ENCODE results near the gene PITX2.

PITX2 gene

DNA sequence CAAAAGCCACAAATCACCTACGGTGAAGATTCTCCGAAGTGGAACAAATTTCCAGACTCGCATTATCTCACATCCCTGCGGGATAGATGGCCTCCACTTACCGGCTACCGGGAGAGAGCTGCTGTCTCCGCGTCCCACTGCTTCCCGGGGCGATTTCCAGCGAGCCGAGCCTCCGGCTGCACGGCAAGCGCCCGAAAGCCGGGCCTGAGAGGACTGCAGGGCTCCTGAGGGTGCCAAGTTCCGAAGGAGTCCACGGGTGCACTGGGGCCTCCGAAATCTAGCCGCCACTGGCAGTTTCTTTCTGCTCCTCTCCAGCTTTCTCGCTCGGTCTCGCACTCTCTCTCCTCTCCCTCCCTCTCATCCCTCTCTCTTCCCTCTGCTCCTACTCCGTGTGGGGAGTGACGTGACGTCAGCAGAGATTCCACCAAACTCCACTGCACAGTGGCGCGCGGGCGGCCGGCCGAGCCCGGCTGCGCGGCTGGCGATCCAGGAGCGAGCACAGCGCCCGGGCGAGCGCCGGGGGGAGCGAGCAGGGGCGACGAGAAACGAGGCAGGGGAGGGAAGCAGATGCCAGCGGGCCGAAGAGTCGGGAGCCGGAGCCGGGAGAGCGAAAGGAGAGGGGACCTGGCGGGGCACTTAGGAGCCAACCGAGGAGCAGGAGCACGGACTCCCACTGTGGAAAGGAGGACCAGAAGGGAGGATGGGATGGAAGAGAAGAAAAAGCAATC is 14.0 kb upstream of the PITX2 start:
- in situ Hi-C loops (cut with HindIII; ENCODE audit: low sequenced_read_pairs) = no loop called here

GRCh38 chr4:110636171-110636679 is 13.3 kb upstream of the PITX2 start:
- in situ Hi-C loops (cut with HindIII; ENCODE audit: low sequenced_read_pairs) = no loop called here

- in situ Hi-C loops (cut with HindIII; ENCODE audit: low sequenced_read_pairs) = no loop called here
Observed at GRCh38 chr4:110635163-110635865, 12.4 kb upstream of the PITX2 start.

- in situ Hi-C loops (cut with HindIII; ENCODE audit: low sequenced_read_pairs) = no loop called here
Observed at GRCh38 chr4:110634350-110635162, 11.7 kb upstream of the PITX2 start.

DNA sequence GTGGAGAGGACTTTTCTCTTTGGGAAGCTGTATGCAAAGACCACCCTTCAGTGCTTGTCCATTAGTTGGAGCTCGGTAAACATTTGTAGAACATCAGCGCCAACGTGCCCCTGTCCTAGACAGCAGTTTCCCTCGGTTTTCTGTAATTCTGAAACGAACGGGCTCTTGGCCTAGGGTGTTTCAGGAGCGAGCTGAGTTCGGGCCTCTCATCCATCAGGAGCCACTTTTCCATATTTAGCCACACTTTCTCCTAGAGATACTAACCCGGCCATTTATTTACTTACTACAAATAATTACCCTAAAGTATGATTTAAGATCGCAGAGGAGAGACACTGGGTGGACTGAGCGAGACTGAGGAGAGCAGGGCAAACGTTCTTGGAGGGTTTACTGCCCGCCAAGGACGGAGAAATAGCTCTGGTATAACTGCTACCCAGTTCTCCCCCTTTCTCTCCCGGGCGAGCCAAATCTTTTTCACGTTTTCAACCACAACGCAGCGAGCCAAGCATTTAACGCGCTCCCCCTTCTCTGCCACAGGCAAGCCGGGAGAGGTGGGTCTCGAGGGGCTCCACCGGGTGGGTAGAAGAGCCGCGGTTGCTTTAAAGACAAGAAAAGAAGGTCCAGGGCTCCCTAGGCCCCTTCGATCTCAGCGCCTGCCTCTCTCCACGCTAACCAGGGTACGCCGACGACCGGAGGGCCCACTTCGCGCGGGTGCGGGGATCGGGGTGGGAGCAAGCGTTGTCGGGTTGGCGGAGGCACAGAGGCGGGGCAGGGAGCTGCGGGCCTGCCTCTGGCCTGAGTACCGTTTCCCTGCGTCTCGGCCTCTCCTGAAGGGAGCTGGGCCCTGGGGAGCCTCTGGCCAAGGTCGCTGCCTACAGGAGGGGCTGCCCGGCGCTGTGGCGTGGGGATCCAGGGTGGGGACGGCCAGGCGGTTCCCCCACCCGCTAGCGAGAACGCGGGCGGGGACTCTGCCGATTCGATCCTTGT is 10.8 kb upstream of the PITX2 start:
- in situ Hi-C loops (cut with HindIII; ENCODE audit: low sequenced_read_pairs) = no loop called here

DNA sequence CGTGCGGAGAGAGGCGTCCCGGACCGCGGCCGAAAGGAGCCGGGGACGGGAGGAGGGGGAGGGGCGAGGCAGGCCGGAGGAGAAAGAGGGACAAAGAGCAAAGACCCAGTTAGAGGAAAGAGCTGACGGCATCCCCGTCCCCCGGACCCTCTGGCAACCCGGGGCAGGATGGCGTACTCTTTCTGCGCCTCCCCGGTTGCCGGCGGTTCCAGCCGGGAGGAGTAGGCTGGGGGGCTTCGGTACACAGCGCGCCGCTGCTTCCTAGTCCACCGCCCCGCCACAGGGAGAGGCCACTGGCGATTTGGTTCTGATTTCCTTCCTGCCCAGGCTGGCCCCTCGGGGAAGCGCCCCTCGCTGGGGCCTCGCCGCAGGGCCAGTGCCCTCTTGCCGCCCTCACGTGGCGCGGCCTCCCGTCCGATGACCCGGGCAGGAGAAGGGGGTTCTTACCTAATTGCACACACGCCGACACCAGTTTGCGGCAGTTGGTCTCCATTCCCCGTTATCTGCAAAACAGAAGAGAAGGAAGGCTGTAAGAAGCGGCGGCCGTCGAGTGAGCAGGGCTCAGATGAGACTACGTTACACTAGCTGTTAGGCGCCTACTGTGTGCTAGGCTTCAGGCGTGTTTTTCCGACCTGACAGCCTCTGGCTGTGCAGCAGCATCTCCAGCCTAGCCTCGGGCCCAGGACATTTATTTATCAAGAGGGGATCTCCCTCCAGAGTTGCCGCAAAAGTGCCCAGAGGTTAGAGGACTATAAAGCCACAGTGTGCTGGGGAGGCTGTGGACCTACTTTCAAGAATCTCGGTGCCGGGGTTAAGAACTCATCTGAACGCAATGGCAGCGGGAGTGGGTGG is 9.9 kb upstream of the PITX2 start:
- in situ Hi-C loops (cut with HindIII; ENCODE audit: low sequenced_read_pairs) = no loop called here

GRCh38 chr4:110631584-110632505 is 9.0 kb upstream of the PITX2 start:
- in situ Hi-C loops (cut with HindIII; ENCODE audit: low sequenced_read_pairs) = no loop called here

- in situ Hi-C loops (cut with HindIII; ENCODE audit: low sequenced_read_pairs) = no loop called here
Observed at GRCh38 chr4:110630688-110631402, 8.0 kb upstream of the PITX2 start.

DNA sequence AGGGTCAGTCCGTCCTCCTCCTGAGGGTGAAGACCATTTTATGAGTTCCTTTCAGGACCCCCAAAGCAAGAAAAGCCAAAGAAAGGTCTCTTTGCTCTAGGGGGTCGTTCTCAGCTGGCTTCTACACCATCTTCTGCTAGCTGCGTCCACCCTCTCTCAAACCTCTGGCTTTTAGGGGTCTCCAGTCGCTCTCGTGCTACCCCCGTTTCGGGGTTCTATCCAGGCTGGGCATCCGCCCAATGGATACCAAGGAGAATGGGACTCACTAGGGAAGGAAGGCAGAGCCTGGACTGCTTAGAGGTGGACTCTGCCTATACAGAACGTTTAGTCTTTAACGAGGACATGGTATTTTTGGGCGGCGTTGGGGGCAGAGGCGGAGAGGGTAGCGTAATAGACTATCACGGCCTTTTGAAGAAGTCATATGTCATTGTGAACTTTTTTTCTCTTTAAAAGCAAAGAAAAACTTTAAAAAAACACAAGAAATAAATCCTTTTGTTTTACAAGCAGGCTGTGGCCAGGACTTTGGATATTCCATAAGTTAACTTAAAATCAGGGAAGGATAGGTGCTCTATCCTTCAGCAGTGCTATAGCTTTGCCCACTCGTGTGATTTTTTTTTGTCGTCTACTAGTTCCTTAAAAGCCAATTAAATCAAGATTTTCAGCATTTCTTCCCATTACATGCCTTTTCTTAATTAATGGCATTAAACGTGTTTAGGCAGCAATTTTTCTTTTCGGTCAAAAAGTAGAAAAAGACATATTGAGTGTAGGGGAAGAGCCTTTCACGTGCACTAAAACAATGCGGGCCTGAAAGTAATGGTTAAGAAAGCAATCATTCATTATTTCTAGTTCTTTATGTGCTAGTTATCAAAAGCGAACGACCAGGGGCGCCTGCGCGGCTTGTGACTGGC is 7.2 kb upstream of the PITX2 start:
- in situ Hi-C loops (cut with HindIII; ENCODE audit: low sequenced_read_pairs) = loop anchor here (5.0 kb wide), 1 partner anchor 1402 kb away; no protein-coding TSS in a partner anchor

- in situ Hi-C loops (cut with HindIII; ENCODE audit: low sequenced_read_pairs) = loop anchor here (5.0 kb wide), 1 partner anchor 1403 kb away; no protein-coding TSS in a partner anchor
Observed at GRCh38 chr4:110629214-110629754, 6.4 kb upstream of the PITX2 start.

DNA sequence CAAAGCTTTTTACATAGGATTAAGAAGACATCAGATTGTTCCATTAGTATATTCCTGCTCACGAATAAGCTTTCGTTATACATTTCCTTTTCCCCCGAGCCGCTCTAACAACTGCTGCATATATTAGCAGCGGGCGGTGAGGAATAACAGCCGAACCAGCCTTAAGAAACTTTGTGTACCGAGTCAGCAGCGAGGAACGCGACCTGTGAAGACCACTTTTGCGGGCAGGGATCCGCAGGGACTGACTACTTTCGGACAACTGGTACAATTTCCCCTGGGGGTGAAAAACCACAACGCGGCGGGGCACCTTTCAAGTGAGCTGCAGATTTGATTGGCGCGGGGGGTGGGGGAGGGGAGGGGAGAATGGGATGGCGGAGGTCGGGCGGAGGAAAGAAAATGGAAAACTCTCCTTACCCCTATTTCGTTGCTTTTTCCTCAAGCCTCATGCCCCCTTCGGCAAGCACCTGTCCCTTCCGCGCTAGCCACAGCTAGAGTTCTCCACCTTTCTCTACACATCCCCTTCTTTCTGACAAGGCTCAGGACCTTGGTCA is 5.9 kb upstream of the PITX2 start:
- in situ Hi-C loops (cut with HindIII; ENCODE audit: low sequenced_read_pairs) = loop anchor here (5.0 kb wide), 1 partner anchor 1404 kb away; no protein-coding TSS in a partner anchor

- in situ Hi-C loops (cut with HindIII; ENCODE audit: low sequenced_read_pairs) = loop anchor here (5.0 kb wide), 1 partner anchor 1404 kb away; no protein-coding TSS in a partner anchor
Observed at GRCh38 chr4:110627977-110628662, 5.2 kb upstream of the PITX2 start.

DNA sequence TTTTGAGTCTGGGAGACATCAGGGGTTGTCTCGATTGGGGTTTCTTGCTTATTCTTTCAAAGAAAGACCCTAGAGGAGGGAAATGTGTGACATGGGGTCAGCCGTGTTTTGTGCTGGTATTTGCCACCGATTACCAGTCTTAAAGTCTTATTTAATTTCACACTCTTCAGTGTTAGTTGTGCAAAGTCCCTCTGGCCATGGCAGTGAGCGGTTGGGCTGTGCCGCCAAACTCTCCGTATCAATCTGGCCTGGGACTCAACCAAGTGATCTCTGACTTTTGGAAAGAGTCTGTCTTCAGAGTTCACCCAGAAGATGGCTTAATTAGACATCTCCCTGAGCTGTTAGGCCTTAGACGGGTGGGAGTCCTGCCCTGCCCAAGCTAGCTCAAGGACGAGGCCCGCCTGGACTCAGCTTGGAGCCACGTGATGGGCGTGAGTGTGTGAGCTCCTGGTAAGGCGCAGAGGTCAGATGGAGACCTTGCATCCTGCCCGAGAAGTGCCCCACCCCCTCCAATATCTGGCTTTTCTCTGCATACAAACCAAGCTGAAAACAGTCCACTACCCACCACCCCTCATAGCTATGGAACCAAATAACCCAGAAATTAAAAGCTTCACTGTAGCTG is 3.8 kb upstream of the PITX2 start:
- in situ Hi-C loops (cut with HindIII; ENCODE audit: low sequenced_read_pairs) = loop anchor here (5.0 kb wide), 1 partner anchor 1406 kb away; no protein-coding TSS in a partner anchor

DNA sequence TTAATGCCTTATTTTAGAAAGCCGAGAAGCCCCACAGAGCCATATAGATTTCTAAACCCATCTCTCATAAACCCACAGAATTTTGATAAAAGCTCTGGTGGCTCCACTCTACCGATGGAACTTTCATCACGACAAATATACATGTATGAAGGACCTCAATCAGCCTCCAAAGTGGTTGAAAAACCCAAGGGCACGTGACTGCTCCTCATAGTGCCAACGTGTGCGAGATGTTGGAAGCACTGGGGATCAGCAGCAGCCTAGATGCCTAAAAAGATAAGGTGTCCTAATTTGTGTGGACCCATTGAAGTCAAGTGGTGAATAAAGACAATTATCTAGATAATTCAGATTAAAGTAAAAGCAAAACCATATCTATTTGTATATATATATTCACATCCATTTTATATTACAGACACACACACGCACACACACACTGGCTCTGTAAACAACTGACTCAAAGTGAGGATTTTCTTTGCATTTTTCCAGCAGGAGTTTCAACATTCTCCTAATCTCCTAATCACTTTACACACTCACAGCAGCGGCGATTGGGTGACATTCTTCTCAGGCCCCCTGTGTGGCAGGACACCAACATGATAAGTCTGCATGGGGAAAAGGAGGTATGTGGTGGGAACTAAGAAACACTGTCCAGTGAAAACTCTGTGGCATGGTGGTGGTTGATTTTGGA is 2.8 kb upstream of the PITX2 start:
- in situ Hi-C loops (cut with HindIII; ENCODE audit: low sequenced_read_pairs) = loop anchor here (5.0 kb wide), 1 partner anchor 1407 kb away; no protein-coding TSS in a partner anchor
